ENCODE data around the gene GLP1R. TPM values are rescaled to one million over a fixed set of nuclear protein-coding genes. Genes with fewer than 3 reads are reported as not detected.

GLP1R gene
- 0.03 TPM in 1 of 2 replicates, not detected in the other for total RNA-seq
- polyA plus RNA-seq (2012) = not detected

DNA sequence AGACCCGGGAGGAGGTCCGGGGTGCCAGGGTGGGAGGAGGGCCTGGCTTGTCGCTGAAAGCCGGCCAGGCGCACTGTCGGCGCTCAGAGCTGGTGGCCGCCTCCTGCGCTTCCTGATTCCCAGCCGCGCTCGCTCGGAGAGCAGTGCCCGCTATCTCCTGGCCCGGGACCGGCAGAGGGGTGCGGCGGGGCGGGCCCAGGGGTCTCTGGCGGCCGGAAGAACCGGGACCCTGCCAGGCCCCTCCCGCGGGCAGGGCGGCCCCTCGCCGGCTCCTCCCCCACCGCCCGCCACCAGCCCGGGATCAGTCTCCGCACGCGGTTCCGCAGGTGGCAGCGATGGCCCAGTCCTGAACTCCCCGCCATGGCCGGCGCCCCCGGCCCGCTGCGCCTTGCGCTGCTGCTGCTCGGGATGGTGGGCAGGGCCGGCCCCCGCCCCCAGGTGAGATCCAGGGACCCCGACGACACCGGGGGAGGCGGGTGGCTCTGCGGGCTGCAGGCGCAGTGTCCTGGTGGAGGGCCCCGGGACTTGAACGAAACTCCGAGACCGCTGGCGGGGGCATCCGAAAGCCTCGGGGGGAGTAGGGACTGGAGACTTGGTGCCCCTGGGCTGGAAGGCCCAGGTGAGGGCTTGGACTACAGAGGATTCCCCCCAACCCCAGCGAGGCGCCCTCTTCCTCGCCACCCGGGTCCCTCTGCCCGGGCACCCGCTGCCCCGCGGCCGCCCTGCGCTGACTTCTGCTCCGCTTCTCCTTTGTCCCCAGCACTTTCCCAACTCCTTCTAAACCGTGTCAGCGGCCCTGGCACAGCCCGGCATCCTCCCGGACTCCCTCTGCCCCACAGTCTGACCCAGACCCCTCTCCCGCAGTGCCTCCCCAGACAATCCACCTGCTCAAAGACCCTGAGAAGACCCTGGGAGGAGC, at the start of gene GLP1R:
GLP1R (plus strand) TSS at position 301 of the 919 bp plus-strand sequence; CDS start at position 361, 60 bp downstream.
- DNase-seq (ENCODE audit: low read depth) = no peak

DNA sequence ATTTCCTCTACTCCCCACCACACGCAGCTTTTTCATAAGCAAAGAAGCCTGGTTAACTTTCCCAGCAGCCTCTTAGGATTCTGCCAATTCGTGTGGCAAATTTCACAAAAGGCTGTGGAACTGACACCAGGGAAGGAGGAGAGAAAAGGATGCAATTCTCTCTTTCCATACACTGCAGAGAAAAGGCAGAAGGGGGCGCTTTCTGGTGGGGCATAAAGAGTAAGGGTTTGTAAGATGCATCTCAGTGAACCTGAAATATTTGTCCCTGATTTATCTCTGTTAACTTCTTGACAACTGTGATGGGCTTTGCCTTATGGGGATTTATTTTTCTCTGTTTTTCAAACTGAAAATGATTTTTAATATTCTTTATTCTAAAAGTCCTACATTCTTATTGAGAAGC, 45.5 kb upstream of the GLP1R start:
- DNase-seq (ENCODE audit: low read depth) = no peak

DNA sequence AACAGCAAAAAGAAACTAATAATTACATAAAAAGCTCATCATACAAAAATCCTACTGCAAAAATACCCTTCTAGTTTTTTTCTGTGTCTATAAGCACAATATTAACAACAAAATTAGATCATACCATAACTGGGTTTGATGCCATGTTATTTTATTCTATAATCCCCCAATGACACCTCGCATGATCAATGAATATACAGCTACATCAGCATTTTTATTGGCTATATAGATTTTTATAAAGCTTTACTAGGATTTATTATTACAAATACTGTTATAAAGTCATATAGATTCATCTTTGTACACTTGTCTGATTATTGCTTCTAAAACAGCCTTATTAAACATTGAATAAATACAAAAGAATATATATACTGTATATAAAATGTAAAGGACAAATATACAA, 45.1 kb upstream of the GLP1R start:
- DNase-seq (ENCODE audit: low read depth) = no peak

DNA sequence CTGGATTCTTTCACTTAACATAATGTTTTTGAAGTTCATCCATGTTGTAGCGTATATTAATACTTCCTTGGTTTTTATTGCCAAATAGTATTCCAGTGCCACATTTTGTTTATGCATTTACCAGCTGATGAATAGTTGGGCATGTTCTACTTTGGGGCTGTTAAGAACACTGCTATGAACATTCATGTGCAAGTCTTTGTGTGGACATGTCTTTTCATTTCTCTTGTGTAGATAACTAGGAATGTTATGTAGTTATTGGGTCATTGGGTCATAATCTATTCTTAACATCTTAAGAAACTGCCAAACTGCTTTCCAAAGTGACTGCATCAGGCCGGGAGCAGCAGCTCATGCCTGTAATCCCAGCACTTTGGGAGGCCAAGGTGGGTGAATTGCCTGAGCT, 43.8 kb upstream of the GLP1R start:
- no peak for DNase-seq (ENCODE audit: low read depth)

DNA sequence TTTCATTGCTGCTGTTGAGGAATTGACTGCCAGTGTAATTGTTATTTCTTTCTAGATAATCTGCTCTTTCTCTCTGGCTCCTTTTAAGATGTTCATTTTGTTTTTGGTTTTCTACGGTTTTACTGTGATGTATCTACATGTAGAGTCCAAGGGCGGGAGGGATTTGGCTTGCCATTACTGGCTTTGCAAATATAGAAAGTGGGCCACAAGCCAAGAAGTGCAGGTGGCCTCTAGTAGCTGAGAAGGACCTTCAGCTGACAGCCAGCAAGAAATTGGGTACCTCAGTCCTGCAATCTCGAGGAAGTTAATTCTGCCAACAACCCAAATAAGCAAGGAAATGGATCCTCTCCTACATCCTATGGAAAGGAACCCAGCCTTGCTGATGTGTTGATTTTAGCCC, 42.8 kb upstream of the GLP1R start:
- DNase-seq (ENCODE audit: low read depth) = peak; percentile 5

DNA sequence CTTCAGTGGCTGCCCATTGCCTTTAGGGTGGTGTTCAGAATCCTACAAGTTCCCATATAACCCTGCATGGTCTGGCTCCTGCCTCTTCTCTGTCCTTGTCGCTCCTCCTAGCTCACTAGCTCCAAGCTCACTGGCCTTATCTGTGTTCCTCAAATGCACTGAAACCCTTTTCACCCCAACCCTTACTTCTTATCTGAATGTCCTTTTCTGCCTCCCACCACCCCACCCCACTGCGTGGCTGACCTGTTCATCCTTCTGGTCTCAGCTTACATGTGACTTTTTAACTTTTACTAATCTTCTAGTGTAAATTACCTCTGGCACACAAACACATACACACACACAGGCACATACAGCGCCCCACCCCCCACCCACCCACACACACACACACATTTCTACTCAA, 41.0 kb upstream of the GLP1R start:
- no peak for DNase-seq (ENCODE audit: low read depth)

DNA sequence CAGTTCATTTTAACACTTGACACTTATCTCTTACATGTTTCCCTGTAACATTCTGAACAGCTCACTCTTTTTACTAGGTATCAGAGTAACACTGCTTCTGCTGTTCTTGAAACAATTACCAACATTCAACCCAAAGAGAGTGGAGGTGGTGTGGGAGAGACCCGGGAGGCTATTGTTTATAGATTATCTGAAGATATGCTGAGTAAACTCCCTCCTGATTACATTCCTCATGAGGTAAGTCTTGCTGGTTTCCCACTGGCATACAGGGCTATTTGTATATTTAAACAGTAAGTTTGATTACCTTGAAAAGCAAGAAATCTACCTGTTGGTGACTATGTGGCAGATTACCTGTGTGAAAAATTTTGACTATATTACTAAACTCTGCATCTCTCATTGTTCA, 39.8 kb upstream of the GLP1R start:
- DNase-seq (ENCODE audit: low read depth) = no peak

DNA sequence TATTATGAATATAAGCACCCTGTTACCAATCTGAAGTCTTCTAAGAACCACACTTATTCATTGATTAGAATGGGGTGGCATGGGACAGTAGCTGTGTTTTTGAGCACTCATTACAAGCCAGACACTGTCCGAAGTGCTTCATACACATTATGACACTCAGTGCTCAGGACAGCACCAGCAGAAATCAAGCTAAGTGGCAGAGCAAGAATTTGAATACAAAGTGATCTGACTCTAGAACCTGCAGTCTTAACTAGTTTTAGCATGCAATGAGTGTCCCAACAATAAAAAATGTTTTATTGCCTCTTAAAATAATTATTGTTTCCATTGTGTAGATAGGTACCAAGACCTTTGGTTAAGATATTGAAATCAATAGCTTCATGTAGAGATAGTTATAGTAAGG, 39.1 kb upstream of the GLP1R start:
- DNase-seq (ENCODE audit: low read depth) = no peak

DNA sequence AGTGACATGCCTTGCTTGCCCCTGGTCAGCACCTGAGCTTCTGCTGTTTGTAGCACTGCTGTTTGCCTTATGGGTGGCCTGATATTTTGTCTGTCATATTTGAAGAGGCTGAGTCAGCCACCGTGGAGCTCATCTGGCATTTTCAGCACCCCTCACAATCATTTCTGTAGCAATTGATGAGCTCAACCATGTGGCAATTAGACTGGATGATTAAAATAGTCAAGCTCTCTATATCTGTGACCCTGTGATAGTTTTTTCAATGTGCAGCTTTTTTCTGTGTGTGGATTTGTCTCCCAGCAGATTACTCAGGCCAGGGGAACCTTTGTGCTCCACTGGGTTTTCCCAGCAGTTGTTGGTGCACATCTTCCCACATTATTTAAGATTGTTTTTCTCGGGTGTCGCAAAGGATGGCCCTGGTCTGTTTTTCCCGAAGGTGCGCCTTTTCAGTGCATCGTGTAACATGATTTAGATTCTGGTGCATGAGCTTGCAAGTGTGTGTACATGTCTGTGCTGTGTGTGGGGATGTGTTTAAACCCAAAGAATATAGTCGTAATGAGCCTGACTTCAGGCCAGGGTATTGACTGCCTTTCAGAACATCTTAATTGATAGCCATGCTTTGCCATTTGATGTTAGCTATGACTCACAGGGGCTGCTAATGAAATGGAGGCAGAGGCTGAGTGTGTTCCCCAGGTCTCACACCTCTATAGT, 31.6 kb upstream of the GLP1R start:
- no peak for DNase-seq (ENCODE audit: low read depth)

DNA sequence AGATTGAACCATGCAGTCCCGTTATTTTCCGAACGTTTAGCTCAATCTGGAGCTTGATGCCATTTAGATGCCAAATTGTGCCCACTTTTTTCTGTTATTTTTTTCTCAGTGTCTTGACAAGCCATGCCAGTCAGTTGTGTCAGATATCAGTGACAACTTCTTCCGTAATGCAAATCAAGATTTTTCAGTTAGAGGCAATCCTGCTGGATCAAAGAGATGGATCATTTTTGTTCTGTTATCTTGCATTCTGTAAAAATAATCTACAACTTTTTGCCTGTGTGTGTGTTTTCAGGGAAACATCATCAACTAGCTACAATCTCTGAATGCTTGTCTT, 31.1 kb upstream of the GLP1R start:
- DNase-seq (ENCODE audit: low read depth) = no peak

DNA sequence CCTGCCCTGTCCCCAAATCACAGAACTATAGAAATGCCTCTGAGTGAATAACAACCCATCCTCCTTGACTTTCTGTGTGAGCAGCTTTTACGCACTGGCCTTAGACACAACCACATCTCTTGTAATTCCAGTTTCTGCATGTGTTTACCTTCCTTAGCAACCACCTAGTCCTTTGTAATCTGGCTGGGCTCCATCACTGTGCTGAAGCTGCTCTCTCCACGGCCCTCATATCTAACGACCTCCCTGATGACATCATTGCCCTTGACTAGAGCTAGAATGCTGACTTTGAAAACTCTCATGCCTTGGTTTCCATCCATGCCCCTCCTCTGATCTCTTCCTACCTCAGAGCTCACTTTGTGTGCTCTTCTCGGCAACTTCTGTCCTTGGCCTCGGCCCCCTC, 30.5 kb upstream of the GLP1R start:
- DNase-seq (ENCODE audit: low read depth) = no peak

DNA sequence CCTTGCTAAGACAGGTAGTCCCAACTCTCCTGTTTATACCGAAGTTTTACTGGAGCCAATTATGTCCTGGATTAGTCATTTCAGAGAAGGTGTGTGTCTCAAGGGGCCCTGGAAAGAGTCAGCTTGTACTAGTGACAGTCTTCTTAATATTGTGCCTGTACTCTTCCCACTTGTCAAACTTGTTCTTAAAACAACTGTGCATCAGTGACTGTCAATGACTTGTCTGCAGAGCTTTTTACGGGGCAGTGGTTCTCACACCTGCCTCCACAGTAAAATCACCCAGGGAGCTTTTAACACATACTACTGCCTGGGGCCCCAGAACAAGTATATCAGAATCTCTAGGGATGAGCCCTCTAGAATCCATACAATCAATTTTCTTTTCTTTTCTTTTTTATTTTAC, 28.4 kb upstream of the GLP1R start:
- no peak for DNase-seq (ENCODE audit: low read depth)

DNA sequence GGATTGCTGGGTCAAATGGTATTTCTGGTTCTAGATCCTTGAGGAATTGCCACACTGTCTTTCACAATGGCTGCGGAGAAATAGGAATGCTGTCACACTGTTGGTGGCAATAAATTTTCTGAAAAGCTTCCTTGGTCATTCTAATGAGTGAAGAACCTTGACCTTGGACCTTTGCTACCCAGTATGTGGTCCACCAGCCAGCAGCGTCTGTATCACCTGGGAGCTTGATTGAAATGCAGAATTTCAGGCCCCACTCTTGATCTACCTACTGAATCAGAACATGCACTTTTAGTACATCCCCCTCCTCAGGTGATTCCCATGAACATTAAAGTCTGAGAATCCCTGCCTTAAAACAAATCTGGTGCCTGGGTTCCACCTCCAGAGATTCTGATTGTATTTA, 27.5 kb upstream of the GLP1R start:
- no peak for DNase-seq (ENCODE audit: low read depth)

DNA sequence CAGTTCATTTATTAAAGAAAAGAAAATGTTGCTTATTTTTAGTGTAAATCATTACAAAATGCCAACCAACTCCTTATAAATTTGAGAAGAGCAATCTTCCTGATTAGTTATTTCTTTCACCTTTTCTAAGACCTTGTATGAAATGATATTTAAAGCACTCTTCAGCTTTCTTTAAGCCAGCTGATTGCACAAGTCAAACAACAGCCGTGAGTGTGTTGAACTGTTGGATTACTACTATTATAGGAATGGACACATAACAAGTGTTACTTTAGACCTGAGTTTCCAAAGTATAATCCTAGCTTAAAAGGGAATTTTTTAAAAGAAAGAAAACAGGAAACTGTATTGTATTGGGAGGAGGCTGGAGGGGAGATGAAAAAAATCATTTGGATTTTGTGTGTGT, 26.8 kb upstream of the GLP1R start:
- no peak for DNase-seq (ENCODE audit: low read depth)

DNA sequence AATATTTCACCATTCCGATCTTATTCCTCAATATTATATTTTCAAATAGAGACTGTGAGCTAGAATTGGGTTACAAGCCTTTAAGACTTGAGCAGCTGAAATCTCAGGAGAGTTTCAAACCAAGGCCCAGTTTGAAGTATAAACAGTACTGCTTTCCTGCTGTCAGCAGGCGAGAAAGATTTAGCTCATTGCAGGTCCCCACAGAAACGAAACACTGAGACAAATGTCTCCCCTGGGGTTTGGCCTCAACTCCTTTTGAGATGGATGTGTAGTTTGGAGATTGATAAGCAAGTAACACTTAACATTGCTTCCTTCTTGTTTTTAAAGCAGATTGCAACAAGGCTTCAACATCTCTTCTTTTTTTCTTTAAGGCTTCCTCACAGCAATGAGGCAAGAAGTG, 22.4 kb upstream of the GLP1R start:
- no peak for DNase-seq (ENCODE audit: low read depth)

DNA sequence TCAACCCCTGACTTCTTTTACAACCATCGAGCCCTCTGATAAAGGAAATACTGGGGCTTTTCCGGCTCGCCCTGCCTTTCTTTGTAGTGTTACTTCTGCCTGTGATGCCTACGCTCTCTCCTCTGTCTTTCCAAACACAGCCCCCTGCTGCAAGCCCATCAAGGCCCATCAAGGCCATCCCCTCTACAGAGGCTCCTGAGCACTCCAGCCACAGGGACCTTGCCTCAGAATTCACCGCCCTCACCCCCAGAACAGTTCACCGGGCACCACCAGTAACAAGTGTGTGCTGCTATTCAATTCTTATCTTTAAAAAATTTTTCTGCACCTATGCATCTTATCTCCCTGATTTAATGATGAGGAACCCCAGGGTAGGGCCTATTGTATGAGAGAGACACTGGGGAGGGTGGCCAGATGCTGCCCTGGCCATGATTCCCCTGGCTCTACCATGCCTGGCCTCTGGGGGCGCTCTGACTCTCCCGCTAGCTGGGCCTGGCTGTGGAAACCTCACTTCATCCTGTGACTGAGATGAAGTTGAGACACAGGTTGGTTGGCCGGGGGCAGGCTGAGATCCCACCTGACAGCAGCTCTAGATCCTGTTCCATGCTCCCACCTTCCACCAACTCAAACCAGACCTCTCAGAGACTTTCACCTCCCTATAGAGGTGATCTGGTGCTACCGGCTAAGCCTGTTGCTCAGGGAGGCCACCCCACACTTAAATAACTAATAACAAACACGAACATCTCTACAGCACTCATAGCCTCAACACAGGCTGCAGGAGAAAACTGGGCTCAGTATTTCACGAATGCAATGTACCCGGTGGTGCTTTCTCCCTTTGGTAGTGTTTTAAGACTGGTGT, 19.2 kb upstream of the GLP1R start:
- peak; percentile 9 for DNase-seq (ENCODE audit: low read depth)

DNA sequence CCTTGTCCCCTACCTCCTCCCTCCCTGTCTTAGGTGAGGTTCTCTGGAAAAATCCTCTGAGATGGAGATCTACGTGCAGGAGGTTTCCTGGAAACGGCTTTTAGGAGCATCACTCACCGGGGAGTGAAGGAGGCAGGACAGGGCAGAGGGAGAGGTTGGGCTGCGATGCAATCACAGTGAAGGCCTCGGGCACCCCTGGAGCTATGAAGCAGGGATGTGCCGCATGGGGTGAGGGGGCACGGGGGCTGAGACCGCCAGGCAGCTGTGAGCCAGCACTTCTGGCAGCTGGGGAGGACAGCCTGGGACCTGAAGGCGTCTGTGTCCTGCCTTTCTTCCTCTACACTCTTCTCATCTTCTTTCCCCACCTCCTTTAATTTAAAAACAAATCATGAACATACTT, 12.9 kb upstream of the GLP1R start:
- no peak for DNase-seq (ENCODE audit: low read depth)

DNA sequence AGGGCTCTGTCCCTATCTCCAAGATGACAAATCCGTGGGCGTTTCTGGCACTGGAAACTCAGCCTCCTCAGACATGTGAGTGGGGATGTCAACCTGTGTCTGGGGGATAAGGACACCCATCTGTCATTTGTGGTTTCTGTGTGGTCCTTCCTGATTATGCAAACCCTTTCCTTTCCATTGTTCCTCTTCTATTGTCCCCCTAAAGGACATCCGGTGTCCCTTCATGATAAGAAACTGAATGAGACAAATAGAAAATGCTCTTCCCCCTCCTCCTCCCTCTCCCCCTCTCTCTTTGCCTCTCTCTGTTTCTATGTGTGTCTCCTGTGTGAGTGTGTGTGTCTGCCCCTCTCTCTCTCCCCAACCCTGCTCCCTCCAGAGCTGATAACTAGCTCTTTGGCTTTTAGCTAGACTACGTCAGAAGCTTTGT, 11.5 kb upstream of the GLP1R start:
- no peak for DNase-seq (ENCODE audit: low read depth)

DNA sequence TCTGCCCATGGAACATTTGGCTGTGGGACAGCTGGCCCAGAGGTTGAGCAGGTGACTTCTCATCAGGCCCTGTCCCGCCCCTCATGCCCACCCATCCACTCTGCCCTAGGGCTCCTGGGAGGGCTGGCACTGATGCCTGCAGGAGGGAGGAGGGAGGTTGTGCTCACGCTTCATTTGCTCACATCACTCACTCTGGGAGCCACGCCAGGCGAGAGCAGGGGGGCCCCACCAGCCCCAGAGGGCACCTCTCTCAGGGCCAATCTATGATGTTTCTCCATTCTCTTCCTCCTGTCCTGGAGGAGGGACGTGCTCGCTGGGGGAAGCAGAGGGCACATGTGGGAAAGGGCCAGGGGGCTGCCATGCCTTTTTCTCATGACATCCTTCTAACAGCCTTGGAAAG, 10.9 kb upstream of the GLP1R start:
- no peak for DNase-seq (ENCODE audit: low read depth)

DNA sequence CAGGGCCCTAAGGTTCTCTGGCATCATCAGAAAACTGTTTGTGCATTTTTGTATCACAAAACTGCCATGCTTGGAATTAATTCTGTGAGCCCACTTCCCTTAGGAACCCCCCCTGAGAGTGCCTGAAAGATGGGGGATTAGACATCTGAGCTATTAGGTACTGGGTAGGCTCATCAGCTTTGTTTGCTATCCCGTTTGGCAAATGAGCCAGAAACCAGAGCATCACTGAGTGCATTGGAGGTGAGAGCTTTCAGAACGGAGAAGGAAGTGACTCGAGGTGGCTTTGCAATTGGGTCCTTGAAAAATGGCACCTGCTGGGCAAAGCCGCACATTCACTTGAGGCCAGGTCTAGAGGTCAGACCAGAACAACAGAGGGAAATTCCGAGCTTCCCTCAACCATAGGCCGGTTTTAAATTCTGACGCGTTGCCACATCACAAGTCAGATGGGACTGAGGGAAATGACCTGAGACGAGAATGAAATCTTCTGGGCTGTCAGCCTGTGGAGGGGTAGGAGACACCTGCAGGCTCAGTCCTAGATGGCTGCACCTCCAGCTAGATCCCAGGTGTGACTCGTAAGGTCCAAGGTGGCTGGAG, 8.4 kb upstream of the GLP1R start:
- DNase-seq (ENCODE audit: low read depth) = no peak

DNA sequence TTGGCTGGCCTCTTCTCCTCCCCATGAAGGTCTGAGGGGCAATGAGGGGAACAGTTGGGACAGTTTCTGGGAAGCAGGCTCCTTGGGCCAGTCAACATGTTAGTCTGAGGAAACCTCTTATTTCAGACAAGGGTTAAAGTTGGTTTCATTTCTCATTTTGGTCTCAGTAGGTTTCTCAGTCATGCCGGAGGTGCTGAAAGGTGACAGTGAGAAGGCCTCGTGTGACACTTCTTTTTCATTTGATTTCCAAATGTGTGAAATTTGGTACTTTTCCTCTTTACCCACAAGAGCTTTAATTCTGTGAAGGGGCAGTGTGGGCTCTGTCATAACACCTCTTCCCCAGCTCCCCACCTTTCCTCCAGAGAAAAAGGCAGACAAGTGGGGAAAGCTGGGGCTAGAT, 7.5 kb upstream of the GLP1R start:
- DNase-seq (ENCODE audit: low read depth) = no peak

Data from myocyte (in vitro differentiated cells).